Left ventricle myocardium superior (tissue), 1 donor: ENCODE results near the gene ZNF674. TPM values are rescaled to one million over a fixed set of nuclear protein-coding genes. Genes with fewer than 3 reads are reported as not detected.

Experiments used
- ATAC-seq: fragments of 200-7000 bp; cut with Tn5 transposase; one replicate; pipeline ENCODE4 v1.9.1; 2020; ENCODE audit warnings: mild to moderate bottlenecking, moderate library complexity
- DNase-seq: peaks from one replicate; pipeline ENCODE4 v3.0.0-alpha.2; 2020
- intact Hi-C: fragments of 100-400 bp; cut with micrococcal nuclease; formaldehyde crosslinking; loops from one replicate; pipeline ENCODE4 v1.11.0; 2022
- long read RNA-seq: library from polyadenylated mRNA; unstranded; transcript quantifications from one replicate; pipeline ENCODE4 v2.0.0, GENCODE V29; 2021
- total RNA-seq: library from RNA; stranded (reverse); fragmentation: NEBNext Ultra II Directional; extraction: Animal tissue kit (Norgen Biotek cat#: 25700); gene quantifications from one replicate; pipeline ENCODE4 v1.2.1, GENCODE V29; 2021
- donor health status: DM: no; HTN: yes; CAD: no; lungs with severe emphysema.

The ZNF674 gene
- 3.0 TPM for total RNA-seq
- long read RNA-seq: 0 reads

- peak; percentile 96 for DNase-seq
These were observed at the start of gene ZNF674 for GRCh38 chrX:46545111-46546005. Gene ZNF674, minus strand, starts transcription at chrX:46545421. Its CDS starts 3,334 bp downstream, at chrX:46542087.

DNA sequence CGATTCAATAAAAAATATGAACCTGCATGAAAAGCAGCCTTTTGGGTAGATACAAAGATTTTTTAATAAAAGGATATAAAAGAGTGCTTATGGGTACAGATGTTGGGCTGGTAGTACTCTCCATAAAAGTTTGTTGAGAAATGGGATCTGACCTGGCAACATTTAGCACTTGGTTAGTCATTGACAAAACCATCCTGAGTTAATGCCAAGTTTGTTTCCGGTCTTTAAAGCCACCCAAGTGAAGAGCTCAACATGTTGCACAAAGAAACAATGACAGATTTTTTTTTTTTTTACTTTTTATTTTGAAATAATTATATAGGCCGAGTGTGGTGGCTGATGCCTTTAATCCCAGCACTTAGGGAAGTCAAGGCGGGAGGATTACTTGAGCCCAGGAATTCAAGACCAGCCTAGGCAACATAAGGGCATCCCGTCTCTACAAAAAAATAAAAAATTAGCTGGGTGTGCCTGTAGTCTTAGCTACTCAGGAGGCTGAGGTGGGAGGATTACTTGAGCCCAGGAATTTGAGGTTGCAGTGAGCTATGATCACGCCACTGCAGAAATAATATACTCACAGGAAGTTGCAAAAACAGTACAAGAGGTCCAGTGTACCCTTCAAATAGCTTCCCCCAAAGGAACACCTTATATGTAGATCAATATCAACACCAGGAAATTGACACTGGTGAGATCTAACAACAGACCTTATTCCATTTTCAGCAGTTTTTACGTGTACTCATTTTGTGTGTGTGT is 44.9 kb upstream of the ZNF674 start:
- DNase-seq: no peak
- intact Hi-C loops: no loop called here
- peak; percentile 23 for ATAC-seq

More at GRCh38 chrX:46545111-46546005, at the start of gene ZNF674:
- ATAC-seq: peak; percentile 99
- intact Hi-C loops: no loop called here

DNA sequence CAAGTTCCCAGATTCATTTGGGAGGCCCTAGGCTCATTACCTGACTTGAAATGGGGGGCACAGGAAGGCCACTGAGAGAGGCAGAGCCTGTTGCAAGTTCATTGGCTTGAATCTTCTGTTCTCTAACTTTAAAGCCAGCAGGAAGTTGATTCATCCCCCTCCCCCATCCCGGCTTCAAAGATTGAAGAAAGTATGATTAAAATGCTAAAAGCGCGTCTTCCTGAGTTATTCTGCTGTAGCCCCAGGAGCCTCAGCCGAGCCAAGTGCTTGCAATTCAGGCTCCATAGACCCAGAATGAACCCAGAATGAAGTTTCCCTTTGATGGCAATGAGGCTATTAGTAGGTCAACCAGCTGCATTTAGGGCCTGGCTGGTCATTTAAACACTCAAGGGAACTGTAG is 43.0 kb upstream of the ZNF674 start:
- intact Hi-C loops: no loop called here

GRCh38 chrX:46587753-46588171 is 42.5 kb upstream of the ZNF674 start:
- DNase-seq: no peak
- intact Hi-C loops: no loop called here
- ATAC-seq: peak; percentile 60

More for the DNA sequence above, 43.0 kb upstream of the ZNF674 start:
- ATAC-seq: peak; percentile 83
- peak; percentile 55 for DNase-seq

- ATAC-seq (no peak), DNase-seq (no peak)
- intact Hi-C loops: no loop called here
These were observed 41.9 kb upstream of the ZNF674 start for GRCh38 chrX:46587158-46587557.

DNA sequence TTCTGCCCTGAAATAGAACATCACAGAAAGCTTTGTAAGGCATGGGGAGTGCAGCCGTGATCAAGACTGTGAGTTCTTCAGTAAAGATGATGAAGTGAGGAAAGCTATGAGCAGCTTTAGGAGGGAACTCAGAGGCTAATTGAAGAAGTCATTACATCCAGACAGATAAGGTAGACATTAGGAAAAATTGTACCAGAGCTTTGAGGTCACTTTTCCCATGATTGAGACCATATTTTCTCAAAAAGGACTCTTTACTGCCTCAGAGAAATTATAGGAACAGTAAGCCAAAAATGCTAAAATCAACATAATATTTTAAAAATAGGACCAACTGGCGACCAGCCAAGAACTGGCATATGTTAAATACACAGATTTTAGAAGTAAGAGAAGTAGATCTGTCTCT is 39.5 kb upstream of the ZNF674 start:
- intact Hi-C loops: no loop called here
- no peak for ATAC-seq

DNA sequence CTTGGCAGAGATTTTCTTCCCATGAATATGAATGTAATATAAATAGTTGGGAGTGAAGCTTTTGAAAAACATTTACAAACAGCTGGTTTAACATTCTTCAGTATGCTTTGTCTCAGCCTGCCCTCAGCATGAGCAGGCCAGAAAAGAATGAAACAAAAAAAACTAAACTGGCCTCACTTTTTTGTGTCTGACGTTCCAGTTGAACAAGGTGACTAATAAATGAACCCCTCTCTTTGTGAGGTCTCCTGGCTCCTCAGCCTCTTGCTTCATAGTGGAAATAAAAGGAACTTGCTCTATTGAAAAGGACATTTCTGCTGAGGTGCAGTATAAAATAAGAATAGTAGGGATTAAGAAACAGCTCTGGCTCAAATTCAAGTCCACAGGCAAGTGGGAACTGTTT is 37.7 kb upstream of the ZNF674 start:
- DNase-seq: no peak
- peak; percentile 32 for ATAC-seq

More for the DNA sequence above, 39.5 kb upstream of the ZNF674 start:
- DNase-seq: no peak

DNA sequence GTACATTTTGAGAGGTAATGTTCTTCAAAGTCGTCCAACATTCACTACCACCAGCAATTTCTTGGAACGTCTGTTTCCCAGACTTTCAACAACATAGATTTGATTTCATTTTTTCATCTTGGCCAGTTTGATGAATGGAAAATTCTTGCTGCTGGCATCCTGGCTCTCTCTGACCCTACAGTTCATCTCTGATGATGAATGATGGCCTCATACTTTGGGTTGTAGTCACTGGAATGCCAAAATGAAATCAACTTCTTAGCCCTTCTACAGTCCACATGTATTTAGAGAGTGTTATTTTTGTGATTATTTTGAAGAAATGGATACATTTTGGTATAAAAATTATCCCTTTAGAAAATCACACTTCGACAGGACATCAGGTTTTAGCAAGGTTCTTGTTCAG is 37.1 kb upstream of the ZNF674 start:
- intact Hi-C loops: no loop called here
- no peak for ATAC-seq
- DNase-seq: no peak

More for the DNA sequence above, 37.7 kb upstream of the ZNF674 start:
- intact Hi-C loops: no loop called here

- no peak for DNase-seq
- ATAC-seq: no peak
- intact Hi-C loops: no loop called here
These were observed 35.4 kb upstream of the ZNF674 start for GRCh38 chrX:46580613-46581012.

- no peak for DNase-seq
- intact Hi-C loops: no loop called here
- no peak for ATAC-seq
These were observed 34.0 kb upstream of the ZNF674 start for GRCh38 chrX:46579250-46579649.

GRCh38 chrX:46577221-46578005 is 32.2 kb upstream of the ZNF674 start:
- ATAC-seq (peak; percentile 2), DNase-seq (no peak)
- intact Hi-C loops: no loop called here

- intact Hi-C loops: no loop called here
- ATAC-seq (peak; percentile 14), DNase-seq (peak; percentile 40)
These were observed 31.2 kb upstream of the ZNF674 start for GRCh38 chrX:46576458-46576857.

DNA sequence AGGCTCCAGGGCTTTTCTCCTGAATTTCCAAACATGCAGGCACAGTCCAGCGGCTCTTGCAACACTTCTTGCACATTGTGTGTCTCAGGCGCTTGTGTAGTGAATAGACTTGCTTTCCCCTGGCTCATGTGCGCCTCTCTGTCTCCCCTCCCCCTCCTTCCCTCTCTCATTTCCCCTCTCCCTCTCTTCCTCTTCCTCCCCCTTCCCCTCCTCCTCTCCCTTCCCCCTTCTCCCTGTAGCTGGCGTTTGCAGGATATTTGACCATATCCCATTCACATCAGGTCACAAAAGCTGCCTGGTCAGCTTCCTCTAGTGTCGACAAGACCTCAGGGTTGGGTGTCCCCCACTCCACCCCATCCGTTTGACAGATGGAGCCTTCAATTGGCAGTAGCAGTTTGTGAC is 30.8 kb upstream of the ZNF674 start:
- peak; percentile 31 for DNase-seq
- peak; percentile 29 for ATAC-seq
- intact Hi-C loops: no loop called here

DNA sequence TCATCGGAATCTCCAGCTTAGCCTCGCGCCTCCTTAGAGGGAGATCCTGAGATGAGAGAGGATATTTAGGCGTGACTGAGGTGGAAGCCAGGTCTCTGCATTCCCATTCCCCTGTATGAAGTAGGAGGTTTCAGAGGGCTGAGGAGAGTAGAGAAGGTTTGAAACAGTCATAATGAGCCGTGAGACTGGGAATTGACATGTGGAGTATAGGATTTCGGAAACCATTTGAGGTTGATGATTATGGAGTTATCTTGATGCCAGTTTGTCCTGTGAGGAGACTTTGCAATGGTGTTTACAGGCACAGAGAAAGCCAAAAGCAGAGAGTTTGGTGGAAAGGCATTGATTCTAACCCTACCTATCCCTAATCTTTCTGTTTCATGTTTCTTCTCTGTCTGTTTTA is 30.4 kb upstream of the ZNF674 start:
- intact Hi-C loops: no loop called here
- DNase-seq: no peak
- no peak for ATAC-seq

- ATAC-seq (peak; percentile 25), DNase-seq (peak; percentile 59)
- intact Hi-C loops: no loop called here
These were observed 29.7 kb upstream of the ZNF674 start for GRCh38 chrX:46574774-46575381.

GRCh38 chrX:46573892-46574773 is 28.9 kb upstream of the ZNF674 start:
- intact Hi-C loops: no loop called here
- DNase-seq: peak; percentile 66
- peak; percentile 36 for ATAC-seq

- DNase-seq (peak; percentile 89), ATAC-seq (peak; percentile 82)
- intact Hi-C loops: no loop called here
These were observed 28.2 kb upstream of the ZNF674 start, which contains the start of gene CHST7 for GRCh38 chrX:46573331-46573891. Gene CHST7, plus strand, starts transcription at chrX:46573765. Its CDS starts 167 bp downstream, at chrX:46573932.
